CD4-positive, alpha-beta T cell (primary cell): ENCODE data around the gene GABRP. TPM values are rescaled to one million over a fixed set of nuclear protein-coding genes. Genes with fewer than 3 reads are reported as not detected.

ENCODE experiments used
- ATAC-seq: fragments of 200-7000 bp; cut with Tn5 transposase; one replicate; pipeline ENCODE4 v1.10.0; 2022; ENCODE audit warnings: mild to moderate bottlenecking; ENCODE audit not compliant: poor library complexity
- CTCF ChIA-PET: fragments of 350-600 bp; sonication (Branson Sonifier 250); formaldehyde crosslinking; loops from one replicate; lab custom pipeline; 2021; ENCODE audit warnings: antibody characterized with exemption, inconsistent platforms; lab: Charles Lee
- POLR2A ChIA-PET: fragments of 350-600 bp; sonication (Branson Sonifier 250); formaldehyde crosslinking; loops from one replicate; lab custom pipeline; 2021; ENCODE audit warnings: antibody characterized with exemption, inconsistent platforms; lab: Charles Lee
- DNase-seq, 14 experiments: peaks; one replicate each; pipeline ENCODE4 v3.0.0-alpha.2; 2013 to 2020; ENCODE audit warnings: mixed read lengths in 2 of 14
- H3K27ac ChIP-seq, 2 donors: one replicate each; pipeline versions ENCODE4 v1.5.1 to v1.7.0; 2013; ENCODE audit warnings: low read length in 2 of 2, low read depth in 1 of 2, mild to moderate bottlenecking in 1 of 2
- H3K27me3 ChIP-seq, 2 experiments: 1 replicate in 1 of 2; 2 replicates in 1 of 2; pipeline versions ENCODE4 v1.6.1 to v1.7.0; 2013; ENCODE audit warnings: low read length in 2 of 2, control low read depth in 1 of 2, mild to moderate bottlenecking in 1 of 2, moderate library complexity in 1 of 2; ENCODE audit not compliant: insufficient read depth in 2 of 2, control insufficient read depth in 1 of 2
- H3K36me3 ChIP-seq: one replicate; pipeline ENCODE4 v1.6.1; 2013; ENCODE audit warnings: low read length, control low read depth; ENCODE audit not compliant: insufficient read depth
- H3K4me1 ChIP-seq: one replicate; pipeline ENCODE4 v1.6.1; 2013; ENCODE audit warnings: low read length, control low read depth; ENCODE audit not compliant: insufficient read depth
- H3K4me3 ChIP-seq: one replicate; pipeline ENCODE4 v1.5.1; 2013; ENCODE audit warnings: mild to moderate bottlenecking, low read length, moderate library complexity
- H3K9me3 ChIP-seq, 2 experiments: 1 replicate in 1 of 2; 2 replicates in 1 of 2; pipeline versions ENCODE4 v1.6.1 to v1.7.0; 2013; ENCODE audit warnings: low read length in 2 of 2, mild to moderate bottlenecking in 2 of 2, control low read depth in 1 of 2, moderate library complexity in 1 of 2; ENCODE audit not compliant: control insufficient read depth in 1 of 2, insufficient read depth in 1 of 2
- H3K27ac Mint-ChIP-seq: one replicate; pipeline ENCODE4 v1.8.0; 2020; ENCODE audit warnings: mixed read lengths
- H3K27me3 Mint-ChIP-seq: one replicate; pipeline ENCODE4 v1.8.0; 2021; ENCODE audit warnings: mixed read lengths
- H3K36me3 Mint-ChIP-seq: one replicate; pipeline ENCODE4 v1.8.0; 2021; ENCODE audit warnings: low read depth, mixed read lengths
- H3K4me1 Mint-ChIP-seq: one replicate; pipeline ENCODE4 v1.8.0; 2021; ENCODE audit warnings: low read depth, mixed read lengths
- H3K4me3 Mint-ChIP-seq: one replicate; pipeline ENCODE4 v1.8.0; 2020; ENCODE audit warnings: mild to moderate bottlenecking, mixed read lengths
- H3K9me3 Mint-ChIP-seq: one replicate; pipeline ENCODE4 v1.8.0; 2020; ENCODE audit warnings: mixed read lengths
- intact Hi-C, 2 experiments: fragments of 100-400 bp; cut with DNase I in 1 of 2; cut with micrococcal nuclease in 1 of 2; formaldehyde crosslinking; loops; one replicate each; pipeline versions ENCODE4 v1.15.1 to v1.9.0; 2023 to 2025; cut with DNase I, micrococcal nuclease
- total RNA-seq, 174 experiments: library from RNA in 2 of 174; stranded (reverse) in 2 of 174; gene quantifications; one replicate each; pipeline ENCODE4 v1.2.3 and lab custom pipeline; 2021 to 2026
- TF ChIP-seq, protein P1 (sequence below): fragments of 200-600 bp; IDR thresholded peaks from one replicate; pipeline ENCODE4 v1.8.0; 2022; ENCODE audit warnings: antibody characterized with exemption, mild to moderate bottlenecking

Gene GABRP
- total RNA-seq, 2 experiments from 2014 or later, result not detected

DNA sequence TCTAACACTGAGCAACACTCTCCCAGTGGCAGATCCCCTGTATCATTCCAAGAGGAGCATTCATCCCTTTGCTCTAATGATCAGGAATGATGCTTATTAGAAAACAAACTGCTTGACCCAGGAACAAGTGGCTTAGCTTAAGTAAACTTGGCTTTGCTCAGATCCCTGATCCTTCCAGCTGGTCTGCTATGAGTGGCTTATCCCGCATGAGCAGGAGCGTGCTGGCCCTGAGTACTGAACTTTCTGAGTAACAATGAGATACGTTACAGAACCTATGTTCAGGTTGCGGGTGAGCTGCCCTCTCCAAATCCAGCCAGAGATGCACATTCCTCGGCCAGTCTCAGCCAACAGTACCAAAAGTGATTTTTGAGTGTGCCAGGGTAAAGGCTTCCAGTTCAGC is 29.7 kb downstream of the GABRP start:
- peaks cover 10% of the 10 kb centered on the region for H3K27me3 Mint-ChIP-seq
- intact Hi-C loops, result loop anchor here in 1 of 2 experiments (5.0 kb wide), 1 partner anchor 1386 kb away; no protein-coding TSS in a partner anchor

DNA sequence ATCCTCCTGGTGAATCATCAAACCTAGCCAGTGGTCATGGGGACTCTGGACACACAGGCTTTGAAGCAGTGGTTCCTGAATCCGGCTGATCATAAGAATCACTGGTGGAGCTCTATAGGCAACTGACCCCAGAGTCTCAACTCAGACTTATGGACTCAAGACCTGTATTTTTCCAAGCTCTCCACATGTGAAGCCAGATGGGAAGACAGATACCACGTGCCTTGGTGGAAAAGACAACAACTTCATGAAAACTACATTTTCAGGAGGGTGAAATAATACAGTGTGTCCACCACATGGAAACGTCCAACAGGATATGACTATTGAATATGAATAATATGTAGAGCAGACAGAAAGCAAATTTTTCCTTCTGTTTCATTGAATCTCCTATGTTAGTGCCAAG is 33.7 kb downstream of the GABRP start:
- CTCF ChIA-PET, result no interaction called here

More for the DNA sequence above, 29.7 kb downstream of the GABRP start:
- TF ChIP-seq, protein P1, sequence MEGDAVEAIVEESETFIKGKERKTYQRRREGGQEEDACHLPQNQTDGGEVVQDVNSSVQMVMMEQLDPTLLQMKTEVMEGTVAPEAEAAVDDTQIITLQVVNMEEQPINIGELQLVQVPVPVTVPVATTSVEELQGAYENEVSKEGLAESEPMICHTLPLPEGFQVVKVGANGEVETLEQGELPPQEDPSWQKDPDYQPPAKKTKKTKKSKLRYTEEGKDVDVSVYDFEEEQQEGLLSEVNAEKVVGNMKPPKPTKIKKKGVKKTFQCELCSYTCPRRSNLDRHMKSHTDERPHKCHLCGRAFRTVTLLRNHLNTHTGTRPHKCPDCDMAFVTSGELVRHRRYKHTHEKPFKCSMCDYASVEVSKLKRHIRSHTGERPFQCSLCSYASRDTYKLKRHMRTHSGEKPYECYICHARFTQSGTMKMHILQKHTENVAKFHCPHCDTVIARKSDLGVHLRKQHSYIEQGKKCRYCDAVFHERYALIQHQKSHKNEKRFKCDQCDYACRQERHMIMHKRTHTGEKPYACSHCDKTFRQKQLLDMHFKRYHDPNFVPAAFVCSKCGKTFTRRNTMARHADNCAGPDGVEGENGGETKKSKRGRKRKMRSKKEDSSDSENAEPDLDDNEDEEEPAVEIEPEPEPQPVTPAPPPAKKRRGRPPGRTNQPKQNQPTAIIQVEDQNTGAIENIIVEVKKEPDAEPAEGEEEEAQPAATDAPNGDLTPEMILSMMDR, result no peak
- ChIA-PET POLR2A (no interaction called here), CTCF (no interaction called here)
- Mint-ChIP-seq H3K4me1 (no peaks in the 10 kb centered on the region), H3K4me3 (no peak overlapping the region), H3K27ac (no peak overlapping the region), H3K9me3 (peaks cover 2% of the 10 kb centered on the region), H3K36me3 (no peaks in the 10 kb centered on the region)
- H3K4me1 ChIP-seq, result no peaks in the 10 kb centered on the region
- no peaks in the 10 kb centered on the region for H3K36me3 ChIP-seq
- DNase-seq (no peak), ATAC-seq (no peak)
- H3K9me3 ChIP-seq, result no peaks in the 10 kb centered on the region
- no peak overlapping the region for H3K4me3 ChIP-seq
- no peak overlapping the region for H3K27ac ChIP-seq
- H3K27me3 ChIP-seq, result no peaks in the 10 kb centered on the region

DNA sequence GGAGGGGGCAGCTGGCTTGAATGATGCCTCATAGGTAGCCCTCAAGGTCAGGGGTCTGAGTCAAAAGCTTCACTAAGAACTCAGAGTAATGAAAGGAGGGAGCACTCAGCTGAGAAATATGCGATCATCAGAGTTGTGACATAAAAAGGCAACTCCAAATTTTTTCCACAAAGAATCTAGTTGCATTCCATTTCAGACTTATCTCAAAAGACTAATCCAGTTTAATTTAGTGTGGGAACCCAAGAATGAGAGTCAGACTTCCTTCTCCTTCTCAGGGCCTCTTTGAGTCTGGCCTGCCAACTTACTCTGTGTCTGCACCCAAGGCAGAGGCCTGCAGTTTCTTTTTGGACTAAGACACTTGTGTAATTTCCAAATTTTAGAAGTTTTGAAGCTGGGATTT is 34.7 kb downstream of the GABRP start:
- Histone ChIP-seq H3K9me3 (no peaks in the 10 kb centered on the region), H3K4me1 (no peaks in the 10 kb centered on the region), H3K27ac (no peak overlapping the region), H3K27me3 (no peaks in the 10 kb centered on the region), H3K4me3 (no peak overlapping the region), H3K36me3 (no peaks in the 10 kb centered on the region)
- no peak overlapping the region for H3K4me3 Mint-ChIP-seq
- H3K36me3 Mint-ChIP-seq, result no peaks in the 10 kb centered on the region
- no peaks in the 10 kb centered on the region for H3K4me1 Mint-ChIP-seq
- TF ChIP-seq, protein P1, result no peak
- no peak for DNase-seq
- no peak overlapping the region for H3K27ac Mint-ChIP-seq
- CTCF ChIA-PET, result no interaction called here
- ATAC-seq, result no peak
- POLR2A ChIA-PET, result no interaction called here
- H3K27me3 Mint-ChIP-seq, result no peaks in the 10 kb centered on the region
- intact Hi-C loops, result no loop called here
- H3K9me3 Mint-ChIP-seq, result no peaks in the 10 kb centered on the region

More for the DNA sequence above, 33.7 kb downstream of the GABRP start:
- Histone ChIP-seq H3K4me1 (no peaks in the 10 kb centered on the region), H3K27me3 (no peaks in the 10 kb centered on the region), H3K4me3 (no peak overlapping the region), H3K27ac (no peak overlapping the region), H3K36me3 (no peaks in the 10 kb centered on the region), H3K9me3 (no peaks in the 10 kb centered on the region)
- Mint-ChIP-seq H3K4me3 (no peak overlapping the region), H3K27me3 (no peaks in the 10 kb centered on the region), H3K27ac (no peak overlapping the region), H3K36me3 (no peaks in the 10 kb centered on the region), H3K4me1 (no peaks in the 10 kb centered on the region), H3K9me3 (peaks cover 2% of the 10 kb centered on the region)
- POLR2A ChIA-PET, result no interaction called here
- DNase-seq, result no peak
- ATAC-seq, result no peak
- TF ChIP-seq, protein P1, result no peak
- intact Hi-C loops, result no loop called here
